Hair follicular keratinocyte (primary cell): ENCODE data around the gene SPATA31A3. TPM values are rescaled to one million over a fixed set of nuclear protein-coding genes. Genes with fewer than 3 reads are reported as not detected.

Experiments used
- total RNA-seq: library from RNA; depleted of rRNA; stranded (reverse); fragments of >200 nt; gene quantifications from 2 replicates; pipeline ENCODE4 v1.2.3, GENCODE V29; 2015

The SPATA31A3 gene
- total RNA-seq, result not detected in 2 replicates

DNA sequence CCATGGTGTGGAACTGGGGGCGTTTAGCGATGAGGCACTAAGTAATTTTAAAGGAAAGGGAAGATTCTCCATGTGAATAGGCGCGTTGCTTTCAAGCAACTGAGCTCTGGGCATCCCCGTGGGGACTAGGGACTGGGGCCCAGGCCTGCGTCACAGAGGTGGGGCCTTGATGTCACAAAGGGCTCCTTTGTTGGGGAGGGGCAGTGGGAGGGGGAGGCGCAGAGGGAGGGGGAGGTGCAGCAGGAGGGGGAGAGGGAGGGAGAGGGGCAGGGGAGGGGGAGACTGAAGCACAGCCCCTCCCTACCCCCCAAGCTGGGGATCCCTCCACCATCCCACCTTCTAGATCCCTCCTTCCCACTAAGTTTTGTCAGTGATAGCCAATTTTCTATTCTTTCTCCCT lies at the start of gene SPATA31A3:
Gene SPATA31A3 (minus strand): TSS at position 101 of the 400 bp plus-strand sequence. CDS start 29 bp downstream, at position 72.

Other genes starting within 250 kb of the SPATA31A3 start
- gene ZNF658, start 91.8 kb downstream of the SPATA31A3 start, total RNA-seq, result 3.1 and 3.5 TPM in 2 replicates